ENCODE measurements around the gene C10orf105. TPM values are rescaled to one million over a fixed set of nuclear protein-coding genes. Genes with fewer than 3 reads are reported as not detected.

The C10orf105 gene
- total RNA-seq, 1 experiment from 2014 or later: not detected

GRCh38 chr10:71675295-71675970, 44.1 kb downstream of the C10orf105 start:
- DNase-seq (ENCODE audit: low read depth): no peak

GRCh38 chr10:71671994-71672946, 47.3 kb downstream of the C10orf105 start:
- DNase-seq (ENCODE audit: low read depth): no peak

GRCh38 chr10:71667387-71667752, 52.2 kb downstream of the C10orf105 start:
- no peak for DNase-seq (ENCODE audit: low read depth)

- DNase-seq (ENCODE audit: low read depth): no peak
These were observed 52.8 kb downstream of the C10orf105 start for GRCh38 chr10:71666639-71667386.

- DNase-seq (ENCODE audit: low read depth): no peak
These were observed 54.1 kb downstream of the C10orf105 start for GRCh38 chr10:71665456-71665855.

GRCh38 chr10:71664585-71664984, 55.0 kb downstream of the C10orf105 start:
- no peak for DNase-seq (ENCODE audit: low read depth)

GRCh38 chr10:71663311-71663710, 56.3 kb downstream of the C10orf105 start:
- DNase-seq (ENCODE audit: low read depth): no peak

GRCh38 chr10:71661779-71662336, 57.7 kb downstream of the C10orf105 start:
- DNase-seq (ENCODE audit: low read depth): no peak

Other genes with a start within 250 kb of the C10orf105 start
- 5.3 and 17.1 TPM in 2 replicates for gene VSIR, start 53.7 kb upstream of the C10orf105 start, total RNA-seq (2014; rRNA removed; shearing (Covaris generic))
- gene PSAP, start 131.5 kb upstream of the C10orf105 start, total RNA-seq (2014; rRNA removed; shearing (Covaris generic)): 359 and 530 TPM in 2 replicates
- gene CHST3, start 244.6 kb upstream of the C10orf105 start, total RNA-seq (2014; rRNA removed; shearing (Covaris generic)): 12.3 and 22.4 TPM in 2 replicates